HepG2 (cell line): ENCODE data around the gene ZNF12. TPM values are rescaled to one million over a fixed set of nuclear protein-coding genes. Genes with fewer than 3 reads are reported as not detected.

Experiments used
- ATM ChIP-seq: fragments of 450-650 bp; IDR thresholded peaks from 2 replicates; pipeline ENCODE4 v1.7.1; 2017; ENCODE audit warnings: mild to moderate bottlenecking, borderline replicate concordance
- CCDC6 ChIP-seq: sonication (generic); formaldehyde crosslinking; IDR thresholded peaks from 2 replicates; pipeline ENCODE4 v1.8.1; 2022; ENCODE audit warnings: mild to moderate bottlenecking, missing genetic modification reagents, moderate library complexity
- HNF4A ChIP-seq: sonication (generic); formaldehyde crosslinking; IDR thresholded peaks from 2 replicates; pipeline ENCODE4 v1.4.0; 2020; ENCODE audit warnings: missing genetic modification reagents
- ZNF713 ChIP-seq: sonication (generic); formaldehyde crosslinking; IDR thresholded peaks from 2 replicates; pipeline ENCODE4 v1.4.0; 2020; ENCODE audit warnings: mild to moderate bottlenecking, missing genetic modification reagents
- ZNF816 ChIP-seq: sonication (generic); formaldehyde crosslinking; IDR thresholded peaks from 2 replicates; pipeline ENCODE4 v1.8.0; 2022; ENCODE audit warnings: missing genetic modification reagents, mild to moderate bottlenecking, borderline replicate concordance
- polyA plus RNA-seq, 8 experiments: library from polyadenylated mRNA; depleted of rRNA in 3 of 8; stranded (reverse) in 7 of 8; unstranded in 1 of 8; fragments of >200 nt; fragmentation: Illumina TruSeq in 4 of 8; extraction: Trizol in 4 of 8; gene quantifications; 2 replicates each; pipeline versions ENCODE4 v1.2.1 to v1.2.3, GENCODE V29; 2011 to 2016; ENCODE audit warnings: low read depth in 4 of 8, missing spikeins in 1 of 8, mixed read lengths in 1 of 8; ENCODE audit not compliant: insufficient read depth in 1 of 8
- total RNA-seq, 5 experiments: library from RNA; depleted of rRNA; stranded (reverse); fragments of >200 nt; fragmentation: Illumina TruSeq; extraction: Trizol; gene quantifications; 2 replicates each; pipeline ENCODE4 v1.2.3, GENCODE V29; 2016; ENCODE audit warnings: low read depth in 1 of 5
- TF ChIP-seq, protein P1 (sequence below): sonication (generic); formaldehyde crosslinking; IDR thresholded peaks from 2 replicates; pipeline ENCODE4 v1.4.0; 2020; ENCODE audit warnings: mild to moderate bottlenecking, missing genetic modification reagents
- TF ChIP-seq, protein P2 (sequence below): sonication (generic); formaldehyde crosslinking; IDR thresholded peaks from 2 replicates; pipeline ENCODE4 v1.5.0; 2020; ENCODE audit warnings: mild to moderate bottlenecking, missing genetic modification reagents
- TF ChIP-seq, protein P3 (sequence below): sonication (generic); formaldehyde crosslinking; IDR thresholded peaks from one replicate; pipeline ENCODE4 v1.5.1; 2020; ENCODE audit warnings: mild to moderate bottlenecking, missing genetic modification reagents; ENCODE audit errors: not compliant biosample characterization
- TF ChIP-seq, protein P4 (sequence below): sonication (generic); formaldehyde crosslinking; IDR thresholded peaks from 2 replicates; pipeline ENCODE4 v1.5.1; 2020; ENCODE audit warnings: mild to moderate bottlenecking, missing genetic modification reagents, borderline replicate concordance

Gene ZNF12
- total and polyA plus RNA-seq, 2 of the 13 experiments (the other 11 are each of a cell fraction or from before 2014, with no cell fraction given), result 21.4 to 22.8 TPM

DNA sequence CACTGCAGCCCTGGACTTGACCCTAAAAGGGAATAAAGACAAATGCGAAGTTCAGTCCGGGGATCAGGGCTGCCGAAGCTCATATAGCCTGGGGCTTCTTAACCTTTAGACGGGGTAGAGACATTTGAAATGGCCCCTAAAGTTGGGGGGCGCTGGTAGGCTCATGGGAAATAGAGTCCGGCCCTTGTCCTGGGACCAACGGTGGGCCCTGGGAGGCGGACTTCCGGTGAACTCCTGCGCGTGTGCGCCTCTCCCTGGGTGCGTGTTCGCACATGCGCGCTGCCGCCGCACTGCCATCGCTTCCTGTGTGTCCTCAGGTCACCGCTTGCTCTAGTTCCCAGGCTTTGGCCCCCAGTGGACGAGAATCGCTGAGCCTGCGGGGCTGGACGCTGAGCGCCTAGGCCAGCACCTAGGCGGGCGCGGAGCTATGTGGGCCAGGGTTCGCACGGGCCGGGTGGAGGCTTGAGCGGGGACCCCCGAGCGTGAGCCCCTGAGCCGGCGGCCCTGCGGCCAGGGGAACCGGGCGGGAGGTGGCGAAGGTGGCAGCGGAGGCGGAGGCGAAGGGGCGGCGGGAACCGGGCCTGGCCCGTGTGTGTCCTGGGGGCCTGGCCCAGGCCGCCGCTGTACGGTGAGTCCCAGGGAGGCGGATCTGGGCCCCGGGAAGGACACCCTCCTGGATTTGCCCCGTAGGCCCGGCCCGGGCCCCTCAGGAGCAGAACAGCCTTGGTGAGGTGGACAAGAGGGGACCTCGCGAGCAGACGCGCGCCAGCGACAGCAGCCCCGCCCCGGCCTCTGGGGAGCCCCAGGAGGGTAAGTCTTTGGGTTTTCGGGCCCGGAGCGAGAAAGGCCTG is 23.0 kb upstream of the ZNF12 start (continued):
- TF ChIP-seq, protein P1, sequence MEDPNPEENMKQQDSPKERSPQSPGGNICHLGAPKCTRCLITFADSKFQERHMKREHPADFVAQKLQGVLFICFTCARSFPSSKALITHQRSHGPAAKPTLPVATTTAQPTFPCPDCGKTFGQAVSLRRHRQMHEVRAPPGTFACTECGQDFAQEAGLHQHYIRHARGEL, result no peak
- TF ChIP-seq, protein P2, sequence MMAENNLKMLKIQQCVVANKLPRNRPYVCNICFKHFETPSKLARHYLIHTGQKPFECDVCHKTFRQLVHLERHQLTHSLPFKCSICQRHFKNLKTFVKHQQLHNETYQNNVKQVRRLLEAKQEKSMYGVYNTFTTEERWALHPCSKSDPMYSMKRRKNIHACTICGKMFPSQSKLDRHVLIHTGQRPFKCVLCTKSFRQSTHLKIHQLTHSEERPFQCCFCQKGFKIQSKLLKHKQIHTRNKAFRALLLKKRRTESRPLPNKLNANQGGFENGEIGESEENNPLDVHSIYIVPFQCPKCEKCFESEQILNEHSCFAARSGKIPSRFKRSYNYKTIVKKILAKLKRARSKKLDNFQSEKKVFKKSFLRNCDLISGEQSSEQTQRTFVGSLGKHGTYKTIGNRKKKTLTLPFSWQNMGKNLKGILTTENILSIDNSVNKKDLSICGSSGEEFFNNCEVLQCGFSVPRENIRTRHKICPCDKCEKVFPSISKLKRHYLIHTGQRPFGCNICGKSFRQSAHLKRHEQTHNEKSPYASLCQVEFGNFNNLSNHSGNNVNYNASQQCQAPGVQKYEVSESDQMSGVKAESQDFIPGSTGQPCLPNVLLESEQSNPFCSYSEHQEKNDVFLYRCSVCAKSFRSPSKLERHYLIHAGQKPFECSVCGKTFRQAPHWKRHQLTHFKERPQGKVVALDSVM, result peak; percentile 63; the same call in 1 of the 2 replicates
- TF ChIP-seq, protein P3, sequence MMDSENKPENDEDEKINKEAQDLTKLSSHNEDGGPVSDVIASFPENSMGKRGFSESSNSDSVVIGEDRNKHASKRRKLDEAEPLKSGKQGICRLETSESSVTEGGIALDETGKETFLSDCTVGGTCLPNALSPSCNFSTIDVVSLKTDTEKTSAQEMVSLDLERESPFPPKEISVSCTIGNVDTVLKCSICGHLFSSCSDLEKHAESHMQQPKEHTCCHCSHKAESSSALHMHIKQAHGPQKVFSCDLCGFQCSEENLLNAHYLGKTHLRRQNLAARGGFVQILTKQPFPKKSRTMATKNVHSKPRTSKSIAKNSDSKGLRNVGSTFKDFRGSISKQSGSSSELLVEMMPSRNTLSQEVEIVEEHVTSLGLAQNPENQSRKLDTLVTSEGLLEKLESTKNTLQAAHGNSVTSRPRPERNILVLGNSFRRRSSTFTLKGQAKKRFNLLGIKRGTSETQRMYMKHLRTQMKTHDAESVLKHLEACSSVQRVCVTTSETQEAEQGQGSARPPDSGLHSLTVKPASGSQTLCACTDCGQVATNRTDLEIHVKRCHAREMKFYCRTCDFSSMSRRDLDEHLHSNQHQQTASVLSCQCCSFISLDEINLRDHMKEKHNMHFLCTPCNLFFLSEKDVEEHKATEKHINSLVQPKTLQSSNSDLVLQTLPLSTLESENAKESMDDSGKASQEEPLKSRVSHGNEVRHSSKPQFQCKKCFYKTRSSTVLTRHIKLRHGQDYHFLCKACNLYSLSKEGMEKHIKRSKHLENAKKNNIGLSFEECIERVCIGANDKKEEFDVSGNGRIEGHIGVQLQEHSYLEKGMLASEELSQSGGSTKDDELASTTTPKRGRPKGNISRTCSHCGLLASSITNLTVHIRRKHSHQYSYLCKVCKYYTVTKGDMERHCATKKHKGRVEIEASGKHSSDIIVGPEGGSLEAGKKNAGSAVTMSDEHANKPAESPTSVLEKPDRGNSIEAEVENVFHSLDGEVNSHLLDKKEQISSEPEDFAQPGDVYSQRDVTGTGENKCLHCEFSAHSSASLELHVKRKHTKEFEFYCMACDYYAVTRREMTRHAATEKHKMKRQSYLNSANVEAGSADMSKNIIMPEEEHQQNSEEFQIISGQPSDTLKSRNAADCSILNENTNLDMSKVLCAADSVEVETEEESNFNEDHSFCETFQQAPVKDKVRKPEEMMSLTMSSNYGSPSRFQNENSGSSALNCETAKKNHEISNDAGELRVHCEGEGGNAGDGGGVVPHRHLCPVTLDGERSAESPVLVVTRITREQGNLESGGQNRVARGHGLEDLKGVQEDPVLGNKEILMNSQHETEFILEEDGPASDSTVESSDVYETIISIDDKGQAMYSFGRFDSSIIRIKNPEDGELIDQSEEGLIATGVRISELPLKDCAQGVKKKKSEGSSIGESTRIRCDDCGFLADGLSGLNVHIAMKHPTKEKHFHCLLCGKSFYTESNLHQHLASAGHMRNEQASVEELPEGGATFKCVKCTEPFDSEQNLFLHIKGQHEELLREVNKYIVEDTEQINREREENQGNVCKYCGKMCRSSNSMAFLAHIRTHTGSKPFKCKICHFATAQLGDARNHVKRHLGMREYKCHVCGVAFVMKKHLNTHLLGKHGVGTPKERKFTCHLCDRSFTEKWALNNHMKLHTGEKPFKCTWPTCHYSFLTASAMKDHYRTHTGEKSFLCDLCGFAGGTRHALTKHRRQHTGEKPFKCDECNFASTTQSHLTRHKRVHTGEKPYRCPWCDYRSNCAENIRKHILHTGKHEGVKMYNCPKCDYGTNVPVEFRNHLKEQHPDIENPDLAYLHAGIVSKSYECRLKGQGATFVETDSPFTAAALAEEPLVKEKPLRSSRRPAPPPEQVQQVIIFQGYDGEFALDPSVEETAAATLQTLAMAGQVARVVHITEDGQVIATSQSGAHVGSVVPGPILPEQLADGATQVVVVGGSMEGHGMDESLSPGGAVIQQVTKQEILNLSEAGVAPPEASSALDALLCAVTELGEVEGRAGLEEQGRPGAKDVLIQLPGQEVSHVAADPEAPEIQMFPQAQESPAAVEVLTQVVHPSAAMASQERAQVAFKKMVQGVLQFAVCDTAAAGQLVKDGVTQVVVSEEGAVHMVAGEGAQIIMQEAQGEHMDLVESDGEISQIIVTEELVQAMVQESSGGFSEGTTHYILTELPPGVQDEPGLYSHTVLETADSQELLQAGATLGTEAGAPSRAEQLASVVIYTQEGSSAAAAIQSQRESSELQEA (CRISPR knock-in tag), result no peak
- no peak for TF ChIP-seq ATM
- TF ChIP-seq HNF4A (CRISPR knock-in tag), result peak; percentile 51
- no peak for TF ChIP-seq ZNF713 (CRISPR knock-in tag)
- TF ChIP-seq, protein P4, sequence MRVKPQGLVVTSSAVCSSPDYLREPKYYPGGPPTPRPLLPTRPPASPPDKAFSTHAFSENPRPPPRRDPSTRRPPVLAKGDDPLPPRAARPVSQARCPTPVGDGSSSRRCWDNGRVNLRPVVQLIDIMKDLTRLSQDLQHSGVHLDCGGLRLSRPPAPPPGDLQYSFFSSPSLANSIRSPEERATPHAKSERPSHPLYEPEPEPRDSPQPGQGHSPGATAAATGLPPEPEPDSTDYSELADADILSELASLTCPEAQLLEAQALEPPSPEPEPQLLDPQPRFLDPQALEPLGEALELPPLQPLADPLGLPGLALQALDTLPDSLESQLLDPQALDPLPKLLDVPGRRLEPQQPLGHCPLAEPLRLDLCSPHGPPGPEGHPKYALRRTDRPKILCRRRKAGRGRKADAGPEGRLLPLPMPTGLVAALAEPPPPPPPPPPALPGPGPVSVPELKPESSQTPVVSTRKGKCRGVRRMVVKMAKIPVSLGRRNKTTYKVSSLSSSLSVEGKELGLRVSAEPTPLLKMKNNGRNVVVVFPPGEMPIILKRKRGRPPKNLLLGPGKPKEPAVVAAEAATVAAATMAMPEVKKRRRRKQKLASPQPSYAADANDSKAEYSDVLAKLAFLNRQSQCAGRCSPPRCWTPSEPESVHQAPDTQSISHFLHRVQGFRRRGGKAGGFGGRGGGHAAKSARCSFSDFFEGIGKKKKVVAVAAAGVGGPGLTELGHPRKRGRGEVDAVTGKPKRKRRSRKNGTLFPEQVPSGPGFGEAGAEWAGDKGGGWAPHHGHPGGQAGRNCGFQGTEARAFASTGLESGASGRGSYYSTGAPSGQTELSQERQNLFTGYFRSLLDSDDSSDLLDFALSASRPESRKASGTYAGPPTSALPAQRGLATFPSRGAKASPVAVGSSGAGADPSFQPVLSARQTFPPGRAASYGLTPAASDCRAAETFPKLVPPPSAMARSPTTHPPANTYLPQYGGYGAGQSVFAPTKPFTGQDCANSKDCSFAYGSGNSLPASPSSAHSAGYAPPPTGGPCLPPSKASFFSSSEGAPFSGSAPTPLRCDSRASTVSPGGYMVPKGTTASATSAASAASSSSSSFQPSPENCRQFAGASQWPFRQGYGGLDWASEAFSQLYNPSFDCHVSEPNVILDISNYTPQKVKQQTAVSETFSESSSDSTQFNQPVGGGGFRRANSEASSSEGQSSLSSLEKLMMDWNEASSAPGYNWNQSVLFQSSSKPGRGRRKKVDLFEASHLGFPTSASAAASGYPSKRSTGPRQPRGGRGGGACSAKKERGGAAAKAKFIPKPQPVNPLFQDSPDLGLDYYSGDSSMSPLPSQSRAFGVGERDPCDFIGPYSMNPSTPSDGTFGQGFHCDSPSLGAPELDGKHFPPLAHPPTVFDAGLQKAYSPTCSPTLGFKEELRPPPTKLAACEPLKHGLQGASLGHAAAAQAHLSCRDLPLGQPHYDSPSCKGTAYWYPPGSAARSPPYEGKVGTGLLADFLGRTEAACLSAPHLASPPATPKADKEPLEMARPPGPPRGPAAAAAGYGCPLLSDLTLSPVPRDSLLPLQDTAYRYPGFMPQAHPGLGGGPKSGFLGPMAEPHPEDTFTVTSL (CRISPR knock-in tag), result no peak
- no peak for TF ChIP-seq ZNF816 (CRISPR knock-in tag)
- peak; percentile 93 for TF ChIP-seq CCDC6 (CRISPR knock-in tag)
